WI38 (cell line): ENCODE measurements around the gene AGAP1.

Experiments
- H3K4me3 ChIP-seq: 2 replicates; pipeline ENCODE4 v1.5.1; 2011; ENCODE audit warnings: low read depth, mild to moderate bottlenecking, control low read depth, low read length
- CTCF ChIP-seq: IDR thresholded peaks from 2 replicates; pipeline ENCODE4 v1.5.1; 2012; ENCODE audit warnings: low read depth, mild to moderate bottlenecking, control low read depth, low read length

The AGAP1 gene

GRCh38 chr2:236119476-236119875 lies 625.6 kb downstream of the AGAP1 start:
- no peak for TF ChIP-seq CTCF
- no peak overlapping the region for H3K4me3 ChIP-seq

- no peak overlapping the region for H3K4me3 ChIP-seq
- no peak for TF ChIP-seq CTCF
Observed at GRCh38 chr2:236120141-236120601, 626.3 kb downstream of the AGAP1 start.

- TF ChIP-seq CTCF: no peak
- no peak overlapping the region for H3K4me3 ChIP-seq
Observed at GRCh38 chr2:236120829-236121228, 627.0 kb downstream of the AGAP1 start.

- H3K4me3 ChIP-seq: no peak overlapping the region
- TF ChIP-seq CTCF: no peak
Observed at GRCh38 chr2:236121546-236121945, 627.7 kb downstream of the AGAP1 start.

- no peak overlapping the region for H3K4me3 ChIP-seq
- no peak for TF ChIP-seq CTCF
Observed at GRCh38 chr2:236122236-236122635, 628.4 kb downstream of the AGAP1 start.

- no peak overlapping the region for H3K4me3 ChIP-seq
- TF ChIP-seq CTCF: no peak
Observed at GRCh38 chr2:236123716-236124115, 629.9 kb downstream of the AGAP1 start.

GRCh38 chr2:236124182-236124893 lies 630.5 kb downstream of the AGAP1 start:
- no peak overlapping the region for H3K4me3 ChIP-seq
- TF ChIP-seq CTCF: no peak
